Stimulated activated CD8-positive, alpha-beta memory T cell treated with anti-CD3 and anti-CD28 coated beads, Interleukin-15, amount 100 ng/mL, for 1 hour (primary cell): ENCODE data around the gene GMDS.

Source experiments
- DNase-seq: peaks from one replicate; pipeline ENCODE4 v3.0.0-alpha.2; 2020; ENCODE audit warnings: low read depth

The GMDS gene

DNA sequence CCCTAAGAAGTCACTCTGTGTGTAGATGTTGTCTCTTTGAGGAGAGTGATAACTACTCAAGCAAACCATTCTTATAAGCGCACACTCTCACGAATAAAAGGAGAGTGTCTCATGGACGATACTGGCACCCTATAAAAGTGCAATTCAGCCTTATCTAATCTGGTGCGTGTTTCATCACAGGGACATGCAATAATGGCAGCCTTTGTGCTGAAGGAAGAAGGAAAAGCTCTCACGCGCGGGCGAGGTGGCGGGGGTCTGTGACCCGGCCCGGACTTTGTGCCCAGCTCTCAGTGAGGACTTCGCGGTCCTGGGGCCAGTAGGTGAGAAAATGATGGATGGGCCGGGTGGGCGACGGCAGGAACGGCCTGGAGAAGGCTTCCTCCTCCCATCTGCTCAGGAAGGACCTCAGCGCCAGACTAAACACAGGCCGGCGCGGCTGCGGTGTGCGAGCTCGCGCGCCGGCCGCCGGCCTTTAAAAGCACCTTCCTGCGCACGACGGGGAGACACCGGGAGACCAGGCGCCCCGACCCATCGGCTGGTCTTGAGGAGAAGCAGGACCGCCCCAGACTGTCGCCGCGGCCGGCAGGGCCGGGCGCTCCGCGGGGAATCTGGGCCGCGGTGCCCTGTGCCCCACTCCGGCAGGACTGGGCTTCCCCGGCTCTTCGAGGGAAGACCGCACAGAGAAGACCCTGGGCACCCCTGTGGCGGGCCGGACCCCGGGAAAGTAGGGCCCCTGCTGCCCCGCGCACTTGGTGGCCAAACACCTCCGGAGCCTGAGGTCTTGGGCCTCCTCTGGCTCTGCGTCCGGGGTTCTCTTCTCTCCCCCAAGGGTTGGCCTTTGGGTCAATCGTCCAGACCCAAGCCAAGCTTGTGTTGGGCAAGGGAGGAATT lies 644.0 kb downstream of the GMDS start:
- DNase-seq, result no peak

DNA sequence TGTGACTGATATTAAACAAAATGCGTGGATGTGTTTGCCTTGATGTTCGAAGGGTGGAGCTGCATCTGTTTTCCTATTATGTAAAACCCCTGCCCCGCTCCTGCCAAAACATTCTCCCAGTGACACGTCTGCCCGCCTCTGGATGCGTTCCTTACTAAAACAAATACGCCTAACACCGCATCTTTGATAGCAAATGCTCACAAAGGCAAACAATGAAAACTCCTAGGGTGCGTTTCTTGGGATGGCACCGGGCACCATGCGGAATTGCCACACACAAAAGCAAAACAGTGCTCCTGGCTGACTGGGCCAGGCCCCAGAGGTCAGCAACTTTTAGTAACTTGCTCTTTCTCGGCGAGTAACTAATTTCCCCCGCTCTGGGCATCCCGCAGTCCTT lies 644.6 kb downstream of the GMDS start:
- DNase-seq, result no peak

DNA sequence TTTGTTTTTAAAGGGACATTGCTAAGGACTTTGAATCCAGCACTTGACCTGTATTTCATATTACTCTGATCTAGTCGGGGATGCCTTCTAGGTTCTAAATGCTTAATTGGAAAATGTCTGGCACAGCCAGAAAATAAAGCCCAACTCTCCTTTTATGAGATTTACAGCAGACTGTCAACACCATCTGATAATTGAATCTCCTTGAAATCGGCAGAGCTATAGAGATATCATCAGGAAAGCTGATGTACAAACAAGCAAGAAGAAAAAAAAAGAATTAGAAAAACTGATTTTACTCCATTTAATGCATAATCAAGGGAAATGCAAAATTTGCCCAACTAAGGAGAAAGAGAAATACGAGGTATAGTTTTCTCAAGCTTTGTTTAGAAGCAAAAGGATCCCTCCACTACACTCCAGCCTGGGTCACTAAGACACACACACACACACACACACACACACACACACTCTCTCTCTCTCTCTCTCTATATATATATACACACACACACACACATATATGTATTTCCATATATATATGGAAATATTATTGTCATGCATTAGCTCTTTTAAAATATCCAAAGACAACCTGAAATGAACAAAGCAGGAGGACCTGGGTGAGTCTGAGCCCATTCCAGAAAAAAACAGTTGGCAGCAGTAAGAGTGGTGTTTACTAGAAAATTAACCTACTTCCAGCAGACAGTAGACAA lies 645.2 kb downstream of the GMDS start:
- DNase-seq, result no peak

DNA sequence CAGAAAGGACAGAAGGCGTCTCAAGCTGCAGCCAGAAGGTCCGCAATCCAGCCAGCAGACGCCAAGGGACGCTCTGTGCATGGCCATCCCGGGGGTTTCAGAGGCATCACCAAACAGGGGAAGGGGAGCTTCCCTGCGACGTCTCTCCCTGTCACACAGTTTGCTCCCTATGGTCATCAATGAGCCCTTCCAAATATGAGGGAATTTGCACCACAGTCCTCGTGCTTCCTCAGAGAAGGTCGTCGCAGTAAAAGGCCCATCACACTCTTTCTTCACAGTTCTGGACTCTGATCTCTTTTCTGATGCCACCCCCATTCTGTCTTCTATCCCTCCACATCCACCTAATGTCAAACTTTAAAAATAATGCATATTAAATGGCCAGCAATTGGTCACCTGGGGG lies 645.9 kb downstream of the GMDS start:
- no peak for DNase-seq

DNA sequence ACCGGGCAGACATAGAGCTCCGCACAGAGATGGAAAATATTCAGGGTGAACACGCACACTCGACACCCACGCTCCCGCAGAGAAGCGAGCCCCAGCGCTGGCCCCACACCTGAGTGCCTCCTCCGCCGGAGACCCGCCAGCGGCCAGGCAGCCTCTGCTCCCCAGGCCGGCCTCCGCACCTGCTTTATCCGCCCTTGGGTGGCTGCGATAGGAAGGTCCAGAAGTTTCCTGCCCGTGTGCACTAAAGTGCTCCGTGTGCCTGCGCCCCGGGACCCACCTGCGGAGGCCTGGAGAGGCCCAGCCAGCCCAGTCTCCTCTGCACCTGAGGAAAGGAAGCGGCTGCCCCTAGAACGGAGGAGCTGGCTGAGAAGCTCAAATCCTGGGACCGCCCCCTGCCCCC lies 646.5 kb downstream of the GMDS start:
- no peak for DNase-seq

DNA sequence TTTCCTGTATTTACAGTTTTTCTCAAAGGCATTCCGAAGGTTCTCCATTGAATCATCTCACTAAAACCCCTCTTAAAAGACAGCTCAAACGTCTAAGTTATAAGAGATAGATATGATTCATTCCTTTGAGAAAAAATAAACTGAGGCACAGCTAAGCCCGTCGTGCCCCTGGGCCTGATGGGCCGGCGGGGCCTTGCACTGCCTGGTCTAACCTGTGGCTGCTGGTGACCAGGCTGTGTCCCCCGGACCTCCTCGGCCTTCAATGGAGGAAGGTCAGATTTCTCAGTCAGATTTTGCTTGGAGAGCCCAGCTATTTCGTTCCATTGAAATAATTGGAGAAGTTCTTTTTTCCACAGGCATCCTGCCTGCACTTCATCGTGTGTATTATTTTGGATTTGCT lies 647.0 kb downstream of the GMDS start:
- DNase-seq, result no peak

DNA sequence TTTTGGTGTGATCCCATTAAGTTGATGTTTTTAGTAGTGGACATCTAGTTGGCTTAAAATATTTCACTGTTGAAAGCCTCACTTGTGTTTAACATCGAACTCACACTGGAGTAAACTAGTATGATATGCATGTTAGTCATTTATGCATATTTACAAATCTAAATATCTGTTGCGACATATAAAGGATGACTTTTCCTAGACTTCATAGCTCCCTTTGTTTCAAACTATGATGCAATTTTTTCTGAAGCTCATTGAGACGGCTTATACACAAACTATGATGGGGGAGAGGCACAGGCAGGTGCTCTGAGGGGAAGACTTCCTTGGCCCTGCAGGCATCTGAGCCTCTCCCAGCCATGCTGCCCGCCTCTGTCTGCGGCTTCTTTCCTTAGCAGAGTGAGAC lies 647.5 kb downstream of the GMDS start:
- no peak for DNase-seq

DNA sequence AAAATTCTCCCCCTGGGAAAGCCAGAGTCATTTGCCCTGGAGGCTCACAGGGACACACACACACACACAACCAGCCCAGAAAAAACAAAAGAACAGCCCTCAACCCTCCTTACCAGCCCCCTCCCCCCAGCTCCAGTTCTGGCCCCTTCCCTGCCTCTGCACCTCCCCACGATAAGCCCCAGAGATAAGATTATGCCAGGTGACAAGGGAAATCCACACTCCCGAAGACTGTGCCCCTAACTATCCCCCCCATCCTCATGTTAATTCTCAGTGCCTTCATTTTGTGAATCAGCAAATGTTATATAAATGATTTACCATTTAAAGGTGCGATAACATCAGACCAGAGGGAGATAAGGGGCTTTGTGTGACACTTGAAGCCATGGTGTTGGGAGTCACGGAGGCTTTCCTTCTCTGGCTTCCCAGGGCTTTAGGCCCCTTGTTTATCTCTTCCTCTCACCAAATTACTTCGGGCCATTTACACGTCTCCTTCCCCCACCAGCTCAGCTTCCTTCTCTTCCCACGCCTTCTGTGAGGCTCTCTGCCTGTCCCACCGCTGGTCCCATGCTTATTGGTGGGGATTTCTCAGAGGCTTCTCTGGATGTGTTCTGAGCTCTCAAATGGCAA lies 648.2 kb downstream of the GMDS start:
- no peak for DNase-seq

DNA sequence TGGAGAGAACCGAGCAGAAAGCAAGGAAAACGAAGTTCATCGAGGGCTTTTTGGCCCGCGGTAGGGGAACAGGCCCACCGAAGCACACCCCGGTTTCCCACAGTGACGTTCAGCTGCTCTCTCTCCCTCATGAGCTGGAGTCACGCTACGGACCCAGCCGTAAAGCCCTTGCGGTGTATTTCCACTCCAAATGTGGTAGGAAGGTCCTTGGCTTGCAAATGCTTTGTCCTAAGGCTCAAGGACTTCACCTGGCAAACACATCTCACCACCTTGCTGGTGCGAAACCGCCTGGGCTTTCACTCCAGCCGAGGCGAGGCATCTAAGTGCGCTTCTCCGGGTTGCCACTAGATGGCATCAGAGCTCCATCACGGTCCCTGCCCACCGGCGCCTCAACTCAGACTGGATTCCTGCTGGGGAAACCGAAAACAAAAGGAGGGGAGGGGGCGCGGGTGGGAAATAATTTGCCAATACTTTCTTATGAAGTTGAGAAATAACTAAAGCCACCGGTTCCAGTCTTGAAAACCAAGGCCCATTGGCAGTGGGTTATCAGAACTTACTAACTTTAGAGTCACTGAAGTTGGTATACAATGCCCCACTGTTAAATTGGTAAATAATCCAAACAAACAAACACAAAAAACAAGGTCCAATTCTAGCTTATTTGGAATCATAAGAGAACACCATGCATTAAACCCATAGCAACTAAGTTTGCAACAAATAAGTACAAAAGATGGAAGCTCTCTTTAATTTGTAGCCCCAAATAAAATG lies 649.1 kb downstream of the GMDS start:
- DNase-seq, result peak; percentile 39

DNA sequence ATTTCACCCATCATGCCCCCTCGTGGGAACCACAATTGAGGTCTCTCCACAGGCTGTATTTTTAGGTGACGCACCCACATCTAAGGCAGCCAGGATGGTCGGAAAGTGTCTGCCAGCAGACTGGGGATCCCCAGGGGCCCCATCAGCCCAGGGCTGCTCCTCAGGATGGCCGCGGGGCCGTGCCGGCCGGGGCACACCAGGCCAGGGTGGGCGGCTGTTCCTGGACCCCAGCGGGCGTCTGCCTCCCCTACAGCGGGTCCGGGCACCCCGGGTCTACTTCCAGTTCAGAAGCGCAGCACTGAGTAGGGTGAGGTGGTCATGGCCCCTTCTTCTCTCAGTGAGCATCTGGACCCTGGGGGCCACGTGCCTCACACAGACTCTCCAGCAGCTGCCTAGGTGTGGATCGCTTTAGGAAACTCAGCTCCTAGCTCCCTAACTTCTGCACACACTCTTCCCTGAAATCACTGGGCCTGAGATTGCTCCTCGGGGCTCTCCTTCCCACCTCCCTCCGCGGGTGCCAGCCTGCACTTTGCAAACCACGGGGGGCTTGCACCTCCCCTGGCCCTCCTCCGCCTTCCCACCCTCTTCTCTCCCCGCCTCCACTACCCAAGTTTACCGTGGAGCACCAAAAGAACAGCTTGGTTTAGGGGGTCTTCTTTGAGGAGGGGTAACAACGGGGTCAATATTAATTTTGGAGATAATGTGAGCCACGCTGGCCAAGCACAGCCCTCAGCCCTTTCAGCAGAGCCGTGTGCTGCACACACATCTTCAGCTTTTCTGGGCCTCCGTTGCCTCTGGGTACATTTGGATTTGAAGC lies 649.9 kb downstream of the GMDS start:
- no peak for DNase-seq

DNA sequence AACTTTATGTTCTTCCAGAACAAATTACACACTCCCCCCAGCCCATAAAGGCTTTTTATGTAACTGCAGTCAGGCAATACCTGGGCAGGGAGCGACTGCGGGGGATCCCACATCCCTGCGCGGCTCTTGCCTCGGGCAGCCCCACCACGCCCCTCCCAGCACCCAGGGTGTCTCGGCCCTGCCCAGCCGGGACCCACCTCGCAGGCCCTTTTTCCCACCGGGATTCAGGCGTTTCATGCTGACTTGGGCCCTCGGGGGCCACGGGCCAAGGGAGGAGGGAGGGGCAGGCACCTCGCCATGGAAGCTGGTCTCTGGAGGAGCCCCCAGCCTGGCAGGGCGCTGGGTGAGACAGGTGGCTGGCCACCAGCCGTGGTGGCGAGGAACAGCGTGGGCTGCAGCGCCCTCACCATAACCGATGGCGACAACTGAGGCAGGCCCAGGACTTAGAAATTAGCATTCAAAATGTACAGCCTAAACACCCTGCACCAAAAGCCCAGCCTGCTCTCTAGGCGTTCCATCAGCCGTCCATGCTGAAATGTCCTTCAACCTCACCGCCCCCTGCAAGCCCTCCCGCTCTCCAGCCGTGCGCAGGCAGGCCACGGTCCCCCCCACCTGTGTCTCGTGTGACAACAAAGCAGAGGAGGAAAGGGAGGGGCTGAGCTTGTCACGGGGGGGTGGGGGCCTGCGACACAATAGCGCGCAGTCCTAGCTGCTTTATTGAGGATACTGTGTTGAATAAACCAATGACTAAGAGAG lies 650.8 kb downstream of the GMDS start:
- no peak for DNase-seq

DNA sequence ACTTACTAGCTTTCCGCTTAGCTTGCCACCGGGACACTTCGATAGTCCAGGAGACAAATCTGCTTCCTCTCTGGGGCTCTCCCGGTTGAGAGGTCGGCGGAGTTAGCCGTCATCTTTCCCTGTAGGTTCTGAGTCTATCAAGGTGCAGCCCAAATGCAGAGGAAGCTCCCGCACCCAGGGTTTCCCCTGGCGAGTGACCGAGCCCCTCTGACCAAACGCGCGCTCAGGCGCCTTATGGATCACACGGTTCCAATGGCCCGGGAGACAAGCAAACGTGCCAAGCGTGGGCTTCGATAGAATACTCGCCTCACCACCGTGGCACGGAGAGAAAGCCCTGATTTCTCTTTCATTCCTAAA lies 651.5 kb downstream of the GMDS start:
- DNase-seq, result no peak

DNA sequence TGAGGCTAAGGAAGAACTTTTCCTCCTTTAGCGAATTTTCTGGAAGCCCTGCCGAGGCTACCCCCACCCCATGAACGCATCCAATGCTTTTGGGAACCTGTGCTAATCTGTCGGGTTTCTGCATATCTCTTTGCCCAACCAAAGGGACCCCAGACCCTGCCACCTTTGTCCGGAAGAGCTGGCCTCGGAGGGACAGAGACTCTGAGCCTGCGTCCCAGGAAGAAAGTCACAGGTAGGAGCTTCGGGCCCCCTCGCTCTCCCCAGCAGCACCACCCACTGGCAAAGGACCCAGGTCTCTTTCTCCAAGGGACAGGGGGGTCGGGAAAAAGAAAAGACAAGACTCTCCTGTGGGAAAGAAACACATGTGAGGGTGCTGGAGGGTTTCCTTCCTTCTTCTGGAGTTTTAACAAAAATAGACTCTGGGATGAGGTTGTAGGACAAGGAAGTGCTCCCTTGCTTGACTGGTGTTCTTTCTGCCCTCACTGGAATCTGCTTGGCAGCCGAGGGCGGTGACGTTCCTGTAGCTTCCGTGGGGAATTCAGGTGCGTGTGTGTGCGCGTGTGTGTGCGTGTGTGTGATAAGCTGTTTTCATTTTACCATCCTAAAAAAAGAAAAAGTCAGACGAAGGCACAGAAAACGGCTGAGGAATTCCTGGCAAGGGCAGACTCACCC lies 652.0 kb downstream of the GMDS start:
- DNase-seq, result no peak

DNA sequence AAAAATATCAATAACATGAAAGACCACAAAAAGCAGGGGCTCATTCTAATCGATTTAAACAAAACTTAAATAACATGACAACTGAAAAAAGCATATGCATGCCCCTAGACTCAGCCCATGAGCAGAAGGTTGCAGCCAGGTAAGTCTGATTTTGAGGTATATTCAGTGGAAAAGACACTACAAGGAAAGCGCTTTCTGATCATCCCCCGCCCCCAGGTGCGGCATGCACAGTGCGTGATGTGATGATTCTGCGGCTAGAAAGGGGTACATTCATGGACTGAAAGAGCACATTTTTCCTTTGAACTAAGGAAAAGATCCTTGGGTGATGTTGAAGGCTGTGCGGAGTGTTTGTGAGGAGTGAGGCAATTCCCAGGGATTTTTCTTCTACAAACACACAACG lies 652.6 kb downstream of the GMDS start:
- DNase-seq, result no peak

DNA sequence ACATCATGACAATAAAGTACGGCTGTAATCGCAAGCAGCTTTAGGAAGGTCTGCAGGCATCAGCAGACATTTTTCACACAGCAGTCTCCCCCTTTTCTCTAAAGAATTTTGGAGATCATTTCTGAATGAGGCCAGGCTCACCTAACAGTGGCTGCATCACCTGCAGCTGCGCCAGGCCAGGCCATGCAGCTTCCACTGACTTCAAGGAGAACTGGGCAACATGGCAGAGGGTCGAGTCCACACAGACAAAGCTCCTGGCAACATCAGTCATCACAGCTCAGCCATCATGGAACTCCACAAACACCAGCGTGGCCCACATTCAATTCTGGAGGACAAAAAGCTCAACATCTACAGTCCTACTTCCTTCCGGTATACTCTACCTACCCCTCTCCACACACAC lies 653.5 kb downstream of the GMDS start:
- DNase-seq, result no peak

DNA sequence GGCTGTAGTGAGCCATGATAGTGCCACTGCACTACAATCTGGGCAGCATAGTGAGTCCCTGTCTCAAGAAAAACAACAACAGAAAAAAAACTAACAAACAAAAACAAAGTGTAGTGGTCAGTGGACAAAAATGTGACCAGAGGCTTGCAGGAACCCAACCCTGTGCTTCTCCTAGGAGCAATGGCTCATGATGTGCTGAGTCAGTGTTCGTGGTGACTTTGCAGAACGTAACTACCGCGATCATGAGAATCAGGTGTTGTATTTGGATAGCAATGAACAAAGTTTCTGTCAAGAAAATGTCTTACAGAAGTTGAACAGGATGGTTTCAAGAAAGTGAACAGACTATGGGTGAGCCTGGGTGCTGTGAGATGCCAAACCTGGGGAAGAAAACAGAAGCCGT lies 654.2 kb downstream of the GMDS start:
- no peak for DNase-seq

DNA sequence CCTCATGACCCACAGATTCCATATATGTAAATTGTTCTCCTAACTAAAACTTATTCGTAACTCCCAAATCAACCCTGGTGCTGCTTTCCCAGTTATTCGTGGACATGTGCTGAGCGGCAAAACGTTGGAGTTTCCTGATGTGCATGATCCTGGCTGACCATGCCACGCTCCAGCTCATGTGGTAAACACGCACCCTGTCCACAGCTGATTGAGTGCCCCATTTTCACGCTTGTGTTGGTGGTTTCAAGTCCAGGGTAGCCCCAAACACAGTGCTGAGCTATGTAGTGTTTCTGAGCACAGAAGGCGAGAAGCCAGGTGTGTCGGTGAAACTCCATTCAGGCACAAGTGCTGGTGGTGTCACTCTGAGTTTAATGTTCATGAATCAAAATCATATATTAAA lies 654.8 kb downstream of the GMDS start:
- no peak for DNase-seq

DNA sequence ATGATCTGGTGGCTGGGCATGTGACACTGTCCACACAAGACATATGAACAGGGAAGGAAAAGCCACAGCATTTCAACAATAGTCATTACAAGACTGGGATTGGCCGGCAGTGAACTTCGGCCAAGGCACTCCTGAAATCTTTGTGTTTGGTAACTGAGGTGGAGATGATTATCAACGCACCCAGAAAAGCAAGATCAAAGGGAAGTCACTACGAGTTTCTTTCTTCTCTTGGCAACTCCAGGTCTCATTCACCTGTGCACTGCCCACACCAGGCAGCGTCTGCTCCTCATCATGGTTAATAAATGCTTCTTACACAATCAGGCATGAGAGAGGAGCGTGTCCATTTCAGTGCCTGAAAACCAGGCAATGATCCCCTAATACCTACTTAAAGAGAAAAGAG lies 656.2 kb downstream of the GMDS start:
- DNase-seq, result no peak

DNA sequence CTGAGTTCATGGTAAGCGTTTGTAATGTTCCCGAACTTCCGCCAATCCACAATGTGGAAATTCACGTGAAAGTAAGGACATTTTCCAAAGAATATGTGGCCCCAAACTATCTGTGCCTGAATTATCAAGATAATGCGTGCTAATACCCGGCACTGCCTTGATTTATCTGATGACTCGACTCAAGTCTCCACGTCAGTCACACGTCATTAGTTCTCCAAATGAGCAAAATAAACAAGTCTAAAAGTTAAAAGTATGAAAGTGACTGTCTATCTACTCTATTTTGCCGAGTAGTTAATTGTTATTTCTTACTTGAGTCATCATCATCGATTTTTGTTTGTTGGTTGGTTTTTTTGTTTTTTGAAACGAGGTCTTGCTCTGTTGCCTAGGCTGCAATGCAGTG lies 657.4 kb downstream of the GMDS start:
- no peak for DNase-seq

DNA sequence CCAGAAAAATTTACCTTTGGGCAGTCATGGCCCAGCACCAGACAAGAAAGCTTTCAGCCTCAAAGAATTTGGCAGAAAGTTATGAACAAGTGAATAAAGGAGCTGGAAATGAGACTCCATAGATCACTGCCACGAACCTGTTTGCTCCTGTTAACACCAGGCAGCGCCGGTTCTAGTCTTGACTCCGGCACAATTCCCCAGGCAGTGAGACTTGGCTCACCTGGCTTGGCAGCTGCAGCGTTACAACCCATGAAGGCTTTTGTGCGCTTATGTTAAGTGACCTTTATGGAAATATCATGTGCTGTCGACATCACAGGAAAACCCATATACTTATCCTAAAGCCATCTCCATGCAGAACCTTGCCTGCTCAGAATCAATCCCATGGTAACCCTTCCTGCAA lies 657.9 kb downstream of the GMDS start:
- DNase-seq, result no peak
